HG02798 (cell line): ENCODE data around the gene UBAC1.

ENCODE experiments used
- ATAC-seq: cut with Tn5 transposase; IDR thresholded peaks from one replicate; pipeline ENCODE4 v1.9.1; 2021; ENCODE audit warnings: mild to moderate bottlenecking; ENCODE audit not compliant: unreplicated experiment, poor library complexity

The UBAC1 gene, protein sequence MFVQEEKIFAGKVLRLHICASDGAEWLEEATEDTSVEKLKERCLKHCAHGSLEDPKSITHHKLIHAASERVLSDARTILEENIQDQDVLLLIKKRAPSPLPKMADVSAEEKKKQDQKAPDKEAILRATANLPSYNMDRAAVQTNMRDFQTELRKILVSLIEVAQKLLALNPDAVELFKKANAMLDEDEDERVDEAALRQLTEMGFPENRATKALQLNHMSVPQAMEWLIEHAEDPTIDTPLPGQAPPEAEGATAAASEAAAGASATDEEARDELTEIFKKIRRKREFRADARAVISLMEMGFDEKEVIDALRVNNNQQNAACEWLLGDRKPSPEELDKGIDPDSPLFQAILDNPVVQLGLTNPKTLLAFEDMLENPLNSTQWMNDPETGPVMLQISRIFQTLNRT

DNA sequence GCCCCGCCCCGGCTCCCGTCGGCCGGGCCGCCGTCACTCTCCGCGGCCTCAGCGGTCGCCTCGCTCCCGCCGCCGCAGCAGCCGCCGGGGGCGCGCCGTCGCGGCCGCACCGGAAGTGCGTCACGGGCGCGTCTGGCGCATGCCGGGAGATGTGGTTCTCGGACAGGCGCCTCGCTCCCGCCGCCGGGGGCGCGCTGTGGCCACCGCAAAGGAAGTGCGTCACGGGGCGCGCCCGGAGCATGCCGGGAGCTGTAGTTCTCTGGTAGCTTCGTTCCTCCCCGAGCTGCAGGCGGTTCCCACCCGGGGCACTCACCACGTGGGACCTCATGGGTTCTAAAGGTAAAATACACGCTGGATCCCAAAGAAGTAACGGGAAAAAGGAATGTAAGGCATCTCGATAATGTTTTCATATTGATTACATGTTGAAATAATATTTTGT lies at the start of gene UBAC1:
UBAC1 (minus strand) TSS at position 97 of the 439 bp plus-strand sequence. CDS start 211 bp downstream, outside the sequence.
- ATAC-seq: peak; percentile 96

DNA sequence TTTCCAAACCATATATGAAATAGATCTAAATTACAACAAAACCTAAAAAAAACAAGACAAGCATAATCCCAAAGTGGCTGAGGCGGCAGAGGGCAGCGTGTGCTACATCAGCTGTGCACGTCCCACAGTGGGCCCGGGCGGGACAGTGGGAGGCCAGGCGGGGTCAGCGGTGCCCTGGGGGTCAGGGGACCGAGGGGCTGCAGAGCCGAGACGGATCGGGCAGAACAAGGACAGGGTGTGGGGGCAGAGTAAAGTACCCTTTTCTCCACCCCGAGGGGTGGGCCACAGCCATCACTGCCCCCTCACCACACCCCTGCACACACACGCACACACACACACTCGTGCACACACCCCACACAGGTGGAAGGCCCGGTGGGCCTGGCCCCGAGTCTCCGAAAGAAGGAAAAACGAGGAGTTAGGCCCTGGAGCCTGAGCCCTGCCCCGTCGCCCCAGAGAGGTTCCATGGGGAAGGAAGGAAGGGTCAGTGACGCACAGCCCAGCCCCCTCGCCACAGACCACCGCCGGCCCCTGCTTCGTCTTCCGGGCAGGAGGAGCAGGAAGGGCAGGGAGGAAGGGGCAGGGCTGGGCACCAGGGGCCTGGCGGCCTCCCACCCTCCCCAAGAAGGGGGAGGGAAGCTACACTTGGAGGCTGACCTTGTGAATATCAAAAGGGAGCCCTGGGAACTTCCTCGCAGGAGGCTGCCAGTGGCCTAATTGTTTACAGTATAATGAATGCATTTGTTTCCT lies 49.6 kb upstream of the UBAC1 start:
- ATAC-seq: no peak

DNA sequence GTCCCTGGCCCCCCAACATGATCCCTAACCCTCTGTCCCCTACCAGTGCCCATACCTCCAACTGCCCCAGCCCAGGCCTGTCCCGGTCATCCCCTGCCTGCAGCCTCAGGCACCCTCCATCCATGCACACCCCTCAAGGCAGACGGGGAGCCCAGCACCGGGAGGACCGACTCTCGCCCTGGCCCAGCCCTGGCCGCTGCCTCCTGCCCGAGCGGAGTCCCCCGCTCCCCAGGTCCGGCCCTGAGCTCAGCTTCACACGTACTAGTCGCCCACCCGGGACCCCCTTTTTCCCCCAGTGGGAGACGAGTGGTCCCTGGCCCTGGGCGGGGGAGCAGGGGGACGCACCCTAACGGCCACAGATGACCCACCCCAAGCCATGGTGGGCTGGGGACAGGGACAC lies 49.0 kb upstream of the UBAC1 start:
- ATAC-seq: no peak

DNA sequence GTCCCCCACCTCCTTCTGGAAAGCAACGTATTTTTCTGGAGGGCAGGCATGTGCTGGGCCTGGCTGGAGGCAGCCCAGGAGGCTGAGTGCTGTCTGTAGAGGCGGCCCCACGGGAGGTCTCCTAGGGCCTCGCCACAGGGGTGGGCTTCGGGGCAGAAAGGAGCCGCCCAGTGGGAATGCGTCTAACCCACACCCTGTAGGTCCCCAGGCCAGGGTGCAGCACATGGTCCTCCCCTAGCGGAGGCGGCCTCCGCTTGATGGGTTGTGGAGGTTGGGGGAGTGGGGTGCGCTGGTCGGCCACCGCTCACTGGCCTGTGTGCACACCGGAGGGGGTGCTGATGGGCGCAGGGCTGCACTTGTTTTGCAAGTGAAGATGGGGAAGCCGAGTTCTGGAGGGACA lies 48.3 kb upstream of the UBAC1 start:
- no peak for ATAC-seq

DNA sequence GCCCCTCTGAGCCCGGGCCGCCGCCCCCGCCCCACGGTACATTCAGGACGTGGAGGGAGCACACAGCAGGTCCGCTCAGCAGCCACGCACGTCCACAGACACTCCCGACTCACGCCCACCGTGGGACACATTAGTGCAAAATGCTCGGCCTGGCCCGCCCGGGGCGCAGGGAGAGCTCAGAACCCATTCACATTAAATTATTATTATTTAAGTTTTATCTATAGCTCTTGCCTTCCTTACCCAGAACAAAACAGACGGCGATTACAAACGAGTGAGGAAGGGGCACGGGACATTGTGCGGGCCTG lies 47.5 kb upstream of the UBAC1 start:
- ATAC-seq: no peak

DNA sequence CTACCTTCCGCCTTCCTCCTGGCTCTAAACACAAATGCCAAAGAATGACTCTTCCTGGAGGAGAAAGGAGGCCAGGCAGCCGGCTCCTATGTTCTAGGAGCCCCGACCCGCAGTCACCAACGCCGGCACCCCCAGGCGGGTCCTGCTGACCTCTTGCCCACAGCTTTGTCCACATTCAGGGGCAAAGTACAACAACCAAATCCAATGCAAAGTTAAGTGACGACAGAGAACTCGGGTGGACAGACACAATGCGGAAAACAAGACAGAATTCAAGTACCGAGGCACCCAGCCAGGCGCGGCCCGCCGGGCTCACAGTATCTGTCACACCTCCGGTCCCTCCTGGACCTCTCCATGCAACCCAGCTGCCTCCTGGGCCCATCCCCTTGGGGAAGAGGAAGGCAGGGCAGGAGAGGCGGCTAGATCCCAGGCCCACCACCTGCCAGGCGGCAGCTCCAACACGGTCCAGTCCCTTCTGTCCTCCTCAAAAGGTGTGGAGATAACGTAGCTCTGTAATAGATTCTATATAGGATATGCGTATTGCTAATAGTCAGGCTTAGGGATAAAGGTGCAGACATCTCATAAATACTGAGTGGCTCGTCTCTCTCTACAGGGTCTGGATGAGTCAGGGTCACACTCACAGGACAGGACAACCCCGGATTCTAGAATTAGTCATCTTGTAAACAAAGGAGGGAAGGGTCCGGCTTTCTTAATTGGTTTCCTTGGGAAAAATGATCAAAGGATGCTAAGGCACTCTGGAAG lies 46.9 kb upstream of the UBAC1 start:
- no peak for ATAC-seq

DNA sequence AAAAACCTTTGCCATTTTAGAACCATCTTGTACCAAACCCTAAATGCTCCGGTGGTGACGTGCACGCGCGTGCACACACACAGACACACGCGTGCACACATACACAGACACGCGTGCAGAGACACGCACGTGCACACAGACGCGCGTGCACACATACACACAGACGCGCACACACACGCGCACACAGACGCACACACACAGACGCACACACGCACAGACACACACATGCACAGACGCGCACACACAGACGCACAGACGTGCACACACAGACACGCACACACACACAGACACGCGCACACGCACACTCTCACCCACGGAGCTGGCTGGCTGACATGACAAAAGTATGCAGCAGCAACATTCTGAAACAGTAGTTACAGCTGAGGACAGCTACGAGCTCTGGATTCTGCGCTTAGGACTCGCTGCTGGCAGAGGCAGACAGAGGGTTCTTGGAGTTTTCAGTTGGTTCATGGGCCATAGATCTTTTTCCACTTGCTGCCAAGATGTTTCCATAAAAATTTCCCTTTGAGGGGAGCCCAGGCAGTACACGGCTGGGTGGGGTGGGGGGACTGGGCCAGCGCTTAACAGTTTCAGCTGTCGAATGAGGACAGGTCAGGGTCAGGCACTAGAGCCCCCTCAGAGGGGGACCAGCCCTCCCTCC lies 46.2 kb upstream of the UBAC1 start:
- ATAC-seq: no peak

DNA sequence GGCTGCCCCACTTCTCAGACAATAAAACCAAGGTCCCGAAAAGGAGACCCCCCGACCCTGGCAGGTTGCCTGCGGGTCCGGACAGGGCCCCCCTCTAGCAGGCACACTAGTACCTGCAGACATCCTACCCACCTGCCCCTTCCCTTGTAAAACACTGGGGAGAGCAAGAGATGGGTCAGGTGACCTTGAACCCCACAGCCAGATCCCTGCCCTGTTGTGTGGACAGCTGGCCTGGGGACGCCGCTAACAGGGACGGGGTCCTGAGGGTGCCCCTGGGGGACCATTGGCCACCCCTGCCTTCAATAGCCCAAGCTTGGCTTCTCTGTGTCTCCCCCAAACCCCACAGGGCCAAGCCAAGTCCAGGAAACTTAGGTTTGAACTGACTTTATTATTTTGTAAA lies 45.0 kb upstream of the UBAC1 start:
- no peak for ATAC-seq

DNA sequence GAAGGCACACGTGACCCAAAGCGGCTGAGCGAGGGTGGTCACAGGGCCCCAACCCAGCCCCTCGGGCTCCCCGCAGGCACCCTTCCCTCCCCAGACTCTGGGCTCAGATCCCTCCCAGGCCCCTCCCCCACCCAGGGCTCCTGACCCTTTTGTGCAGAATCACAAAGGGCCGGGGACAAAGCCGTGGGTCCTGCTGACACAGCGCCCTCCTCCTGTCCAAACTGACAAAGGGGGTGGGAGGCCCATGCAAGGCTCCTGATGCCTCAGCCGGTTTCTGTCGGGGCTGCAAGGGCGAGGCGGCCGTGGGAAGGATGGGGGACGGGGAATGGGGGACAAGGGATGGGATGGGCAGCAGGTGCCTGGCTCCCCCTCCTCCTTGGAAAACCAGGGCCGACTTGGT lies 43.5 kb upstream of the UBAC1 start:
- no peak for ATAC-seq

DNA sequence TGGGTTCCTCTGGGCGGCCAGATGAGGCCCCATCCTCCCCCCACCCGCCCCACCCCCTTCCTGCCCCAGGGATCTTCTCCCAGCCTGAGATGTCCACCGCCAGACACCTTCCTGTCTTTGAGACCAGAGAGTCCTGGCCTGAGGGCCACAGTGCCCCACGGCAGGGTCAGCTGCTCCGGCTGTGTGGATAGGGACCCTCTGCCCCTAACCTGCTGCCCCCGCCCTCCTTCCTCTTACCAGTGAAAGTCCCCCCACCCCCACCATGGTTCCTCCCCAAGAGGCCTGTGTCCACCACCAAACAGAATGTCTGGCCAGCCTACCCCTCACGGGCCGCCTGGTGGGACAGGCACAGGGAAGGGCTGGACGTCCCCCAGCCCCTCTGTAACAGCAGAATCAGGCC lies 43.0 kb upstream of the UBAC1 start:
- no peak for ATAC-seq

DNA sequence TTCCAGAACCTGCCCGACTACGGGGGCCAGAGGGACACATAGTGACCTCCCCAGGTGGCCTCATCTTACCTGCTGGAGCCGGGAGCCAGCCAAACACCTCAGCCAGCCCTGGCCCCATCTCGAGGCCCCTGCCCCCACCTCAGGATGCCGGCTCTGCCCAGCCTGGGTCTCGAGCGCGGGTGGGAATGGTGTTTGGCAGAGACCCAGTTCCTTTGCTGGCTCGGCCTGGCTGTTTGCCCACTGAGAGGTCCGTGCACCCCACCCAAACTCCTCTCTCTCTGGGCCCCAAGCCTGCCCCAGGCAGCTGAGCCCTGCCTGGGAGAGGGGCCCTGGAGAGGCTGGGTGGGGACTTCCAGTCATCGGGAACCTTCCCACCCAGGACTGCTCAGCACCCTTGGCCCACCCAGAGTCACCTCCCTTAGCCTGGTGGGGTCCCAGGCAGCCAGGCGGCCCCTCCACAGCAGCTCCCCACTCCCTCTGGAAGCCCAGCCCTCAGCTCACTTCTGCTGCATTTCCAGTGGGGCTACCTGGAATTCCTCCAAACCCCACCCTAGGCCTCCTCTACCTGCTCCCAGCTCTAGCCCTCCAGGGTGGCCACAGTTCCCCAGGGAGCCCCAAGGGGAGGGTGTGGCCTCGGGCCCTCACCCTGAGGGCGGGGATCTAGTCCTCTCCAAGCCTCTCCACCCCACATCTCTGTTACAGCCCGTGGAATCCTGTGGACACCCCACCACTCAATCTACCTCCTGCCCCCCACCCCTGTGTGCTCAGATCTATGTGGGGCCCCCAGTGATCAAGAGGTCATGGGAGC lies 42.4 kb upstream of the UBAC1 start:
- no peak for ATAC-seq

DNA sequence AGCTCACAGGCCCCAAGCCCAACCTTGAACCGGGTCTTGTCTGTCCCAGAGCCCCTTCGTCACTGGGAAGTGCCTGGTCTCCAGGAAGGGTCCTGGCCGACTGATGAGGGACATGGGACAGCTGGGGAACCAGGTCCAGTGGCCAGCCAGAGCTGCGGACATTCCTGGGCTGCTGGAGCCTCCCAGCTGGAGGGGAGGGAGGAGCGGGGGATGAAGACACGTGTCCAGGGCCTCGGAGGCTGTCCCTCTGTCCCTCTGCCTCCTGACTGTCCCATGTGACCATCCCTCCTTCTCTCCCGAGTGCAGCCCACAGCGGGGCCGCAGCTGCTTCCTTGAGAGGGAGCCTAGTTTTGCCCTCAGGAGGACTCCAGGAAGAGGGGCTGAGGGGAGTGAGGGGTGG lies 41.7 kb upstream of the UBAC1 start:
- ATAC-seq: no peak

DNA sequence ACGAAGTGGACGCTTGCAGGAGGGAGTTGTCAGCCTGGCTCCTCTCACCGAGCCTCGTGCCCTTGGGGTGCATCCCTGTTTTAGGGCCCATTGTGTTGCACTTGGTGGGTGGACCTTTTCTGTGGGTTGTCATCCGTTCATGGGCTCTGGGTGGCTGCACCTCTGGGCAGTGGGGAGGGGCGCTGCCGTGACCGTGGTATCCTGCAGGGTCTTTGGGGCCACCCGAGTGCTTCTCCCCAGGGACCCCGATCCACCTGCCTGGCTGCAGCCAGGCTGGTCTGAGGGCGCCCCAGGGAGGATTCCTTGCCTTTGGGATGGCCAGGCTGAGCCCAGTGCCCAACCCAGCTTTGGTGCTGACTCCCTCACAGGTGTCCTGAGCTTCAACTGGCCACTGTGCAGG lies 41.0 kb upstream of the UBAC1 start:
- ATAC-seq: no peak

DNA sequence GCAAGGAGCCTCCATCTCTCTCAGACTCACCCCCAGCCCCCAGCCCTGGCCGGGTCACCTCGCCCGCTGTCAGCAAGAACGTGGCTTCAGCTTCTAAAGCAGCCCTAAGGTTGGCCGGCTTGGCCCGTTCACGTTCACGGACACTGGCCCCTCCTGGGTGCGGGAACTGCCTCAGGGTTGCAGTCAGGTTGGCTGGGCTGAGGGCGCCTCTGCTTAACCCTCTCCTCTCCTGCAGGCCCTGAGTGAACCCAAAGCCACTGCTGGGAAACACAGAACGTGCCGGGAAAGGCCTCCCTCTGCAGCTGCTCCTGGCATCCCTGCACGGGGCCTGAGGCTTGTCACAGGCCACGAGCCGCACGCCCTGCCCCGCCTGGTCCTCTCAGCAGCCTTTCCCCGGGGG lies 40.1 kb upstream of the UBAC1 start:
- no peak for ATAC-seq

DNA sequence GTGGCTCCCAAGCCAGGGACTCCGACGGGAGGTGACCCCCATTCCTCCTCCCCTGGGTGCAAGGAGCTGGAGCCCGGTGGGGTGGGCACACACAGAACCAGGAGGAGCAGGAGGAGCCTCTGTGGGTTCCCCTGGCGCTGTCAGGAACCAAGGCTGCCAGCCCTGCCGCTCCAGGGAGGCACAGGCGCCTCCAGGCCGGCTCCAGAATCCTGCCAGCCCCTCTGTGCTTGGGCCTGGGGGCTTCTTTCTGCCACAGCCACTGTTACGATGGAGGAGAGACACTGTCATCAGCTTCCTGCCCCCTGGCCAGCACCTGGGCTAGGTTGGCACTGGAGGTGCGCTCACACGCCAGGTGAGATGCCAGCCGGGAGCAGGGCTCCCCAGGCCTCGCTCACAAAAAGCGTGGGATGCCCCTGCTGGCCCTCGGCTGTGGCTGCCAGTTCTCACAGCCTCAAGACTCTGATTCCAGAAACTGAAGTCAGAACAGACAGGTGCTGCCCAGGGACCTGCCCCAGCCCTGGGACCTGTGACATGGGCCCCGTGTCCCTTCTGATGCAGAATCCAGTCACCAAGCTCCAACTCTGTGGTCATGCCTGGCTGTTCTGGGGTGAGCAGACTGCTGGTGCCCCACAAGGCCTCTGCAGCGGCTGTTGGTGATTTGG lies 37.4 kb upstream of the UBAC1 start:
- no peak for ATAC-seq

DNA sequence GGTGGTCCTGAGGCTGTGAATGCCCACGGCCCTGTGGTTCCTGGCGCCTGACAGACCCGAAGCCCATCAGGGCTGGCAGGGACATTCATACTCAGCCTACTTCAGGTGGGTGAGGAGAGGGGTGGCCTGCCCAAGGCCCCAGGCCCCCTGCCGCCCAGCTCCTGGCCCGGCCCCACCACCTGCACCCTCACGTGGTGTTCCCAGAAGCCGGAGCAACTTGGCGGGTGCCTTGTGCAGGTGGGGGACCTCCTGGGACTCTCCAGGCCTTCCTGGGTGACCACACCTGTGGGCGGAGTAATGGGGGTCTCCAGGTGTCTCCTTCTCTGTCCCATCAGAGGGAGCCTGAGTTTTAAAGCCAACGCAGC lies 36.8 kb upstream of the UBAC1 start:
- ATAC-seq: no peak

DNA sequence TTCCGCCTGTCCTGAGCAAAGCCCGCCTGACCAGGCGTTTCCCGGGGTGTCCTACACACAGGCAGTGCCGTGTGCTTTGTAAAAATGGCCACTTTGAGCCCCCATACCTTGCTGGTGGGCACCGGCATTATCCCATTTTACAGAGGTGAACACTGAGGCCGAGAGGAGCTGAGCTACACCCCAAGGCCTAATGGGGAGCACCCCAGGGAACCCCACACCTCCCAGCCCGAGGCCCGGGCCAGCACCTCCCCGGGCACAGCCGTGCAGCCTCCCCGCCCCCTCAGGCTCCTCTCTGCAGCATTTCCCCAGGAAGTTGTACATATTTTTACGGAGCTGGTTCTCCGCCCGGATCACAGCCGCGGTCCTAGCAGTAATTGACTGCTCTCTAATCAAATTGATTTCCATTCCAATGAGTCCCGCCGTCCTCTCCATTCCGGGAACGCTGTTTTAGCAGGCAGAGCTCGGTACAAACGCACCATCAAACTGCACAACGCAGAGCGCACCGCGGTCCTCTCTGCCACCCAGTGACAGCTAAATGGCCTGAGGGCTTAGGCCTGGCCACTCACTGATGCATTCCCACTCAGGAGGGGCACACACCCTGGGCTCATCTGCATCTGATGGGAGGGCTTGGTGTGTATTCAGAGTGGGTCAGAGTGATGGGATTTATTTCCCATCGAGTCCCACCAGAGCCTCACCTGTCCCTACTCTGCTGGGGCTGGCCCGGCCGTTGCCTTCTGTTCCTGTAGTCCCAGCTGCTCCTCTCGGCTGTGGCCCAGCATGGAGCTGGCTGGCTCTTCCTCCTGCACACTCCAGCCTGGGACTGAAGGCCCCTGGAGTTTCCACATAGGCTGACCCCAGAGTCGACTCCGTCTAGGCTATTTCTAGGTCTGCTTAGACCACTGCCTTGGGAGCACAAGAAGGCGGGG lies 36.2 kb upstream of the UBAC1 start:
- ATAC-seq: no peak

DNA sequence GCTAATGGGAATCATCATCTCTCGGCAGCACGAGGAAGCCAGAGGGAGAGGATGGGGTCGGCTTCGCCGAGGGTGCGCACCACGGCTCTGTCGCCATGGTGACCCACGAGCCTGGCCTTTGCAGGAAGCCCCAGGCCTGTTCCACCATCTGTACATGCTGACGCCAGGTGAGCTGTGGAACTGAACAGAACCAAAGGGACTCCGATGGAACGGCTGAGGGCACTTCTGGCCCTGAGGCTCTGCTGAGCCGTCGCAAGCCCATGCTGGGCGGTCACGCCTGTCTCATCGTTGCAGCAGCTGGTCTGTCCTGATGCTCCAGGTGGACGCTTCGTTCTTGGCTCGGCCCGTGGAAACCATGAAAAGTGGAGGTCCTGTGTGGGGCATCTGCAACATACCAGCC lies 34.6 kb upstream of the UBAC1 start:
- ATAC-seq: no peak
